K562 (cell line): Measurements from ENCODE around the gene USP7. TPM values are rescaled to one million over a fixed set of nuclear protein-coding genes. Genes with fewer than 3 reads are reported as not detected.

ENCODE experiments used
- ATAC-seq: fragments of 200-7000 bp; cut with Tn5 transposase; 3 replicates; pipeline ENCODE4 v1.9.1; 2020; ENCODE audit warnings: moderate library complexity
- BruUV-seq: library from RNA; stranded (reverse); fragments of 400-500 nt; replicated peaks from 2 replicates; lab custom pipeline; 2021; lab: Mats Ljungman, UMichigan
- CTCF ChIA-PET: fragments of 300-600 bp; formaldehyde crosslinking; extraction: SDS; loops from one replicate; lab custom pipeline; 2021; ENCODE audit warnings: low intra/inter-chr PET ratio; lab: Yijun Ruan, JAX
- POLR2A ChIA-PET: fragments of 300-600, 350-650 bp; sonication (Branson Sonifier 250); formaldehyde crosslinking; extraction: SDS; loops from one replicate; lab custom pipeline; 2021; ENCODE audit warnings: antibody characterized with exemption, inconsistent platforms; lab: Yijun Ruan, JAX
- DNase-seq, 4 experiments: peaks; one replicate each; pipeline versions ENCODE4 v3.0.0 to v3.0.0-alpha.2; 2011 to 2018; ENCODE audit warnings: low spot score in 3 of 4, mixed read lengths in 3 of 4; ENCODE audit errors: extremely low read depth in 1 of 4
- FAIRE-seq: peaks from 2 replicates; lab custom pipeline; 2011; peaks lifted over from hg19 to GRCh38; lab: Jason Lieb, UNC
- H2AFZ ChIP-seq: 2 replicates; pipeline ENCODE4 v1.6.0; 2011; ENCODE audit warnings: low read depth, low read length, control low read depth, inconsistent platforms
- H3K27ac ChIP-seq: fragments of 200-600 bp; 3 replicates; pipeline ENCODE4 v1.8.0; 2011; ENCODE audit warnings: low read depth, mild to moderate bottlenecking, control low read depth, inconsistent platforms, low read length, moderate library complexity, mixed read lengths; ENCODE audit errors: extremely low read depth
- H3K27me3 ChIP-seq, 2 experiments: fragments of 300-600 bp in 1 of 2; 2 replicates in 1 of 2; 3 replicates in 1 of 2; pipeline versions ENCODE4 v1.6.0 to v1.8.0; 2011; ENCODE audit warnings: inconsistent platforms in 2 of 2, low read length in 2 of 2, mild to moderate bottlenecking in 1 of 2, mixed read lengths in 1 of 2, moderate library complexity in 1 of 2; ENCODE audit not compliant: control insufficient read depth in 2 of 2, insufficient read depth in 2 of 2
- H3K36me3 ChIP-seq: fragments of 300-600 bp; 3 replicates; pipeline ENCODE4 v1.8.0; 2011; ENCODE audit warnings: mild to moderate bottlenecking, low read length, inconsistent platforms; ENCODE audit not compliant: control insufficient read depth, insufficient read depth
- H3K4me1 ChIP-seq, 2 experiments: fragments of 200-600 bp in 1 of 2; replicated peaks in 1 of 2; 2 replicates in 1 of 2; 3 replicates in 1 of 2; pipeline versions ENCODE4 v1.5.1 to v1.8.0; 2011; ENCODE audit warnings: inconsistent platforms in 2 of 2, low read length in 2 of 2, mild to moderate bottlenecking in 1 of 2, mixed read lengths in 1 of 2, moderate library complexity in 1 of 2; ENCODE audit not compliant: control insufficient read depth in 2 of 2, insufficient read depth in 2 of 2
- H3K4me2 ChIP-seq: 2 replicates; pipeline ENCODE4 v1.6.1; 2011; ENCODE audit warnings: low read length, control low read depth, inconsistent platforms, mixed read lengths; ENCODE audit not compliant: insufficient read depth
- H3K4me3 ChIP-seq: fragments of 200-600 bp; sonication (generic), shearing (Covaris generic); 2 replicates; pipeline ENCODE4 v1.5.1; 2016; ENCODE audit warnings: control low read depth, inconsistent platforms
- H3K79me2 ChIP-seq: fragments of 200-600 bp; 3 replicates; pipeline ENCODE4 v1.8.0; 2011; ENCODE audit warnings: low read length, inconsistent platforms; ENCODE audit not compliant: control insufficient read depth, insufficient read depth
- H3K9ac ChIP-seq, 2 experiments: 2 replicates each; pipeline versions ENCODE4 v1.6.0 to v1.6.1; 2011; ENCODE audit warnings: low read depth in 2 of 2, low read length in 2 of 2, control low read depth in 1 of 2, inconsistent platforms in 1 of 2, mild to moderate bottlenecking in 1 of 2, mixed read lengths in 1 of 2; ENCODE audit not compliant: insufficient read depth in 1 of 2
- H3K9me1 ChIP-seq: one replicate; pipeline ENCODE4 v1.6.0; 2011; ENCODE audit warnings: inconsistent platforms, mild to moderate bottlenecking, low read length, moderate library complexity; ENCODE audit not compliant: control insufficient read depth, insufficient read depth
- H3K9me3 ChIP-seq: replicated peaks from 2 replicates; pipeline ENCODE4 v1.5.1; 2011; ENCODE audit warnings: low read depth, low read length, inconsistent platforms; ENCODE audit not compliant: control insufficient read depth, insufficient read depth
- H4K20me1 ChIP-seq: replicated peaks from 2 replicates; pipeline ENCODE4 v1.6.1; 2011; ENCODE audit warnings: low read length, inconsistent platforms, mixed read lengths; ENCODE audit not compliant: control insufficient read depth, insufficient read depth
- ASH1L ChIP-seq: fragments of 450-650 bp; IDR thresholded peaks from 2 replicates; pipeline ENCODE4 v1.6.1; 2018; ENCODE audit warnings: borderline replicate concordance, mild to moderate bottlenecking, low read depth; ENCODE audit not compliant: partially characterized antibody
- MEIS2 ChIP-seq: fragments of 450-650 bp; IDR thresholded peaks from 2 replicates; pipeline ENCODE4 v1.6.1; 2014; ENCODE audit warnings: mild to moderate bottlenecking; ENCODE audit not compliant: partially characterized antibody
- MTF1 ChIP-seq: fragments of 250-450 bp; sonication (Bioruptor Pico); IDR thresholded peaks from 2 replicates; pipeline ENCODE4 v1.9.0; 2021; ENCODE audit warnings: moderate library complexity, mild to moderate bottlenecking, inconsistent platforms, borderline replicate concordance
- NR2C1 ChIP-seq, 2 experiments: fragments of 450-650 bp; IDR thresholded peaks; 2 replicates each; pipeline ENCODE4 v1.6.1; 2017; ENCODE audit warnings: mild to moderate bottlenecking in 2 of 2, antibody characterized with exemption in 1 of 2, inconsistent platforms in 1 of 2, missing compliant biosample characterization in 1 of 2, missing genetic modification characterization in 1 of 2
- SNIP1 ChIP-seq: fragments of 450-650 bp; IDR thresholded peaks from 2 replicates; pipeline ENCODE4 v1.7.1; 2017; ENCODE audit warnings: low read depth, mild to moderate bottlenecking
- TFAM ChIP-seq: fragments of 250-450 bp; sonication (Bioruptor Pico); conservative IDR thresholded peaks from 2 replicates; pipeline ENCODE4 v1.5.0; 2021; ENCODE audit warnings: mild to moderate bottlenecking, moderate library complexity
- TRIM25 ChIP-seq: fragments of 450-650 bp; IDR thresholded peaks from 2 replicates; pipeline ENCODE4 v1.7.0; 2016; ENCODE audit warnings: borderline replicate concordance
- XRCC4 ChIP-seq: IDR thresholded peaks from one replicate; pipeline ENCODE4 v1.6.1; 2011; ENCODE audit not compliant: insufficient read depth, insufficient read length; ENCODE audit errors: extremely low read depth
- WGBS: fragments of 100-300 bp; shearing (Covaris generic); methylation state at CpG from one replicate; pipeline ENCODE4 v1.1.6; 2016; ENCODE audit warnings: low coverage, mixed read lengths; ENCODE audit not compliant: insufficient coverage; ENCODE audit errors: missing lambda C conversion rate; 5-methylcytosine and 5-hydroxymethylcytosine counted together
- in situ Hi-C: fragments of 300-500 bp; cut with MboI; formaldehyde crosslinking; loops from 4 replicates; pipeline ENCODE4 v1.15.0; 2018; ENCODE audit warnings: inconsistent platforms, mixed read lengths
- intact Hi-C: fragments of 100-400 bp; cut with micrococcal nuclease; formaldehyde crosslinking; loops from 2 replicates; pipeline ENCODE4 v1.14.2; 2022
- polyA plus RNA-seq, 8 experiments: library from polyadenylated mRNA; depleted of rRNA in 4 of 8; stranded (reverse) in 5 of 8; unstranded in 3 of 8; fragments of >200 nt; fragmentation: Nextera tagmentation in 2 of 8; fragmentation: Illumina TruSeq in 1 of 8; extraction: Ambion mirVana in 2 of 8; extraction: Trizol in 1 of 8; gene quantifications; 2 replicates each; pipeline versions ENCODE4 v1.2.1 to v1.2.3, GENCODE V29; 2011 to 2014; ENCODE audit warnings: inconsistent platforms in 1 of 8, missing spikeins in 1 of 8
- total RNA-seq, 7 experiments: library from RNA; depleted of rRNA in 6 of 7; stranded (reverse); fragments of >200 nt in 6 of 7; fragmentation: Illumina TruSeq in 2 of 7; extraction: Trizol in 2 of 7; gene quantifications; 2 replicates each; pipeline versions ENCODE4 v1.2.1 to v1.2.3, GENCODE V29; 2011 to 2021; ENCODE audit warnings: low replicate concordance in 1 of 7
- TF ChIP-seq, protein P1 (sequence below): sonication (generic); formaldehyde crosslinking; IDR thresholded peaks from 2 replicates; pipeline ENCODE4 v1.8.1; 2023; ENCODE audit warnings: mild to moderate bottlenecking, missing genetic modification reagents
- TF ChIP-seq, protein P2 (sequence below): fragments of 250-450 bp; sonication (Bioruptor Pico); IDR thresholded peaks from 2 replicates; pipeline ENCODE4 v1.4.0; 2020
- TF ChIP-seq, protein P3 (sequence below), 2 experiments: fragments of 450-650 bp in 1 of 2; sonication (generic) in 1 of 2; formaldehyde crosslinking; conservative IDR thresholded peaks; 2 replicates each; pipeline versions ENCODE4 v1.4.0 to v1.8.1; 2020 to 2022; ENCODE audit warnings: mild to moderate bottlenecking in 1 of 2, missing genetic modification reagents in 1 of 2

USP7 gene
- total and polyA plus RNA-seq, 9 of the 15 experiments (the other 6 are each of a cell fraction or from before 2014, with no cell fraction given): 17.1 to 145 (median 57.9) TPM

- ATAC-seq (no peak), FAIRE-seq (no peak), DNase-seq (no peak)
- H2AFZ ChIP-seq: no peak overlapping the region
- H3K9me1 ChIP-seq: peaks cover 23% of the 10 kb centered on the region
- peaks cover 21 to 44% of the 10 kb centered on the region in 2 experiments for H3K4me1 ChIP-seq
- ChIA-PET CTCF (no interaction called here), POLR2A (interaction anchor here (0.6 to 5.6 kb wide), 5 partner anchors 7 to 163 kb away, joined by 3 to 60 read pairs (median 3); no protein-coding TSS in a partner anchor)
- no peaks in the 10 kb centered on the region for H3K9me3 ChIP-seq
- in situ Hi-C loops (no loop called here), intact Hi-C loops (no loop called here)
- no peaks in the 10 kb centered on the region; the same call in 1 of the 3 replicates for H3K36me3 ChIP-seq
- H3K27ac ChIP-seq: no peak overlapping the region
- H4K20me1 ChIP-seq: peaks cover 83% of the 10 kb centered on the region
- BruUV-seq: no TSS peak
- no peaks in the 10 kb centered on the region for H3K27me3 ChIP-seq
- 0 out of 4 replicates have a peak overlapping the region, but pooled peaks of 1 of the 2 experiments have one; percentile 36 for H3K9ac ChIP-seq
- H3K4me2 ChIP-seq: no peak overlapping the region
- H3K4me3 ChIP-seq: no peak overlapping the region
- peaks cover 94% of the 10 kb centered on the region for H3K79me2 ChIP-seq
- 86% methylated on average over 5 of the region's 7 CpGs for WGBS
- no peak for TF ChIP-seq TFAM (CRISPR knock-in tag)
- TF ChIP-seq, protein P1, sequence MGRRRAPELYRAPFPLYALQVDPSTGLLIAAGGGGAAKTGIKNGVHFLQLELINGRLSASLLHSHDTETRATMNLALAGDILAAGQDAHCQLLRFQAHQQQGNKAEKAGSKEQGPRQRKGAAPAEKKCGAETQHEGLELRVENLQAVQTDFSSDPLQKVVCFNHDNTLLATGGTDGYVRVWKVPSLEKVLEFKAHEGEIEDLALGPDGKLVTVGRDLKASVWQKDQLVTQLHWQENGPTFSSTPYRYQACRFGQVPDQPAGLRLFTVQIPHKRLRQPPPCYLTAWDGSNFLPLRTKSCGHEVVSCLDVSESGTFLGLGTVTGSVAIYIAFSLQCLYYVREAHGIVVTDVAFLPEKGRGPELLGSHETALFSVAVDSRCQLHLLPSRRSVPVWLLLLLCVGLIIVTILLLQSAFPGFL (CRISPR knock-in tag): no peak
- TF ChIP-seq, protein P2, sequence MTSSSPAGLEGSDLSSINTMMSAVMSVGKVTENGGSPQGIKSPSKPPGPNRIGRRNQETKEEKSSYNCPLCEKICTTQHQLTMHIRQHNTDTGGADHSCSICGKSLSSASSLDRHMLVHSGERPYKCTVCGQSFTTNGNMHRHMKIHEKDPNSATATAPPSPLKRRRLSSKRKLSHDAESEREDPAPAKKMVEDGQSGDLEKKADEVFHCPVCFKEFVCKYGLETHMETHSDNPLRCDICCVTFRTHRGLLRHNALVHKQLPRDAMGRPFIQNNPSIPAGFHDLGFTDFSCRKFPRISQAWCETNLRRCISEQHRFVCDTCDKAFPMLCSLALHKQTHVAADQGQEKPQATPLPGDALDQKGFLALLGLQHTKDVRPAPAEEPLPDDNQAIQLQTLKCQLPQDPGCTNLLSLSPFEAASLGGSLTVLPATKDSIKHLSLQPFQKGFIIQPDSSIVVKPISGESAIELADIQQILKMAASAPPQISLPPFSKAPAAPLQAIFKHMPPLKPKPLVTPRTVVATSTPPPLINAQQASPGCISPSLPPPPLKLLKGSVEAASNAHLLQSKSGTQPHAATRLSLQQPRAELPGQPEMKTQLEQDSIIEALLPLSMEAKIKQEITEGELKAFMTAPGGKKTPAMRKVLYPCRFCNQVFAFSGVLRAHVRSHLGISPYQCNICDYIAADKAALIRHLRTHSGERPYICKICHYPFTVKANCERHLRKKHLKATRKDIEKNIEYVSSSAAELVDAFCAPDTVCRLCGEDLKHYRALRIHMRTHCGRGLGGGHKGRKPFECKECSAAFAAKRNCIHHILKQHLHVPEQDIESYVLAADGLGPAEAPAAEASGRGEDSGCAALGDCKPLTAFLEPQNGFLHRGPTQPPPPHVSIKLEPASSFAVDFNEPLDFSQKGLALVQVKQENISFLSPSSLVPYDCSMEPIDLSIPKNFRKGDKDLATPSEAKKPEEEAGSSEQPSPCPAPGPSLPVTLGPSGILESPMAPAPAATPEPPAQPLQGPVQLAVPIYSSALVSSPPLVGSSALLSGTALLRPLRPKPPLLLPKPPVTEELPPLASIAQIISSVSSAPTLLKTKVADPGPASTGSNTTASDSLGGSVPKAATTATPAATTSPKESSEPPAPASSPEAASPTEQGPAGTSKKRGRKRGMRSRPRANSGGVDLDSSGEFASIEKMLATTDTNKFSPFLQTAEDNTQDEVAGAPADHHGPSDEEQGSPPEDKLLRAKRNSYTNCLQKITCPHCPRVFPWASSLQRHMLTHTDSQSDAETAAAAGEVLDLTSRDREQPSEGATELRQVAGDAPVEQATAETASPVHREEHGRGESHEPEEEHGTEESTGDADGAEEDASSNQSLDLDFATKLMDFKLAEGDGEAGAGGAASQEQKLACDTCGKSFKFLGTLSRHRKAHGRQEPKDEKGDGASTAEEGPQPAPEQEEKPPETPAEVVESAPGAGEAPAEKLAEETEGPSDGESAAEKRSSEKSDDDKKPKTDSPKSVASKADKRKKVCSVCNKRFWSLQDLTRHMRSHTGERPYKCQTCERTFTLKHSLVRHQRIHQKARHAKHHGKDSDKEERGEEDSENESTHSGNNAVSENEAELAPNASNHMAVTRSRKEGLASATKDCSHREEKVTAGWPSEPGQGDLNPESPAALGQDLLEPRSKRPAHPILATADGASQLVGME (CRISPR knock-in tag): no peak
- no peak for TF ChIP-seq XRCC4
- no peak for TF ChIP-seq MTF1
- no peak for TF ChIP-seq TRIM25
- TF ChIP-seq NR2C1 (IDR thresholded peaks at IDR 0.05): no peak
- no peak for TF ChIP-seq NR2C1 (tag; IDR thresholded peaks at IDR 0.05)
- no peak for TF ChIP-seq SNIP1
- TF ChIP-seq MEIS2: no peak
- no peak for TF ChIP-seq ASH1L
- TF ChIP-seq, protein P3, sequence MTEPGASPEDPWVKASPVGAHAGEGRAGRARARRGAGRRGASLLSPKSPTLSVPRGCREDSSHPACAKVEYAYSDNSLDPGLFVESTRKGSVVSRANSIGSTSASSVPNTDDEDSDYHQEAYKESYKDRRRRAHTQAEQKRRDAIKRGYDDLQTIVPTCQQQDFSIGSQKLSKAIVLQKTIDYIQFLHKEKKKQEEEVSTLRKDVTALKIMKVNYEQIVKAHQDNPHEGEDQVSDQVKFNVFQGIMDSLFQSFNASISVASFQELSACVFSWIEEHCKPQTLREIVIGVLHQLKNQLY (CRISPR knock-in tag; conservative IDR thresholded peaks at IDR 0.05): no peak
These were observed 11.4 kb downstream of the USP7 start for GRCh38 chr16:8952281-8952751.
